T-helper 17 cell (primary cell): ENCODE data around the gene SH3D19. TPM values are rescaled to one million over a fixed set of nuclear protein-coding genes. Genes with fewer than 3 reads are reported as not detected.

ENCODE experiments used
- ATAC-seq: fragments of 150-1000 bp; cut with Tn5 transposase; 2 replicates; pipeline ENCODE4 v1.10.0; 2021; ENCODE audit warnings: mild to moderate bottlenecking, moderate library complexity
- DNase-seq, 3 donors: peaks; one replicate each; pipeline versions ENCODE4 v3.0.0 to v3.0.0-alpha.2; 2020 to 2021
- H3K9me3 ChIP-seq: one replicate; pipeline ENCODE4 v1.7.0; 2013; ENCODE audit warnings: low read length, mild to moderate bottlenecking; ENCODE audit not compliant: control insufficient read depth, poor library complexity, severe bottlenecking
- H3K27ac Mint-ChIP-seq: one replicate; pipeline ENCODE4 v1.8.0; 2022; ENCODE audit warnings: mild to moderate bottlenecking, moderate library complexity, mixed read lengths
- H3K27me3 Mint-ChIP-seq: one replicate; pipeline ENCODE4 v1.8.0; 2022; ENCODE audit warnings: mixed read lengths
- H3K36me3 Mint-ChIP-seq: one replicate; pipeline ENCODE4 v1.8.0; 2022; ENCODE audit warnings: low read depth, mixed read lengths
- H3K4me1 Mint-ChIP-seq: one replicate; pipeline ENCODE4 v1.8.0; 2022; ENCODE audit warnings: mild to moderate bottlenecking, mixed read lengths
- H3K4me3 Mint-ChIP-seq: one replicate; pipeline ENCODE4 v1.8.0; 2022; ENCODE audit warnings: mild to moderate bottlenecking, moderate library complexity, mixed read lengths
- total RNA-seq, 4 donors: library from RNA in 2 of 4; stranded (reverse) in 2 of 4; gene quantifications; one replicate each; pipeline ENCODE4 v1.2.3 and lab custom pipeline; 2022 to 2026

The SH3D19 gene
- total RNA-seq, 2 donors from 2014 or later = not detected

DNA sequence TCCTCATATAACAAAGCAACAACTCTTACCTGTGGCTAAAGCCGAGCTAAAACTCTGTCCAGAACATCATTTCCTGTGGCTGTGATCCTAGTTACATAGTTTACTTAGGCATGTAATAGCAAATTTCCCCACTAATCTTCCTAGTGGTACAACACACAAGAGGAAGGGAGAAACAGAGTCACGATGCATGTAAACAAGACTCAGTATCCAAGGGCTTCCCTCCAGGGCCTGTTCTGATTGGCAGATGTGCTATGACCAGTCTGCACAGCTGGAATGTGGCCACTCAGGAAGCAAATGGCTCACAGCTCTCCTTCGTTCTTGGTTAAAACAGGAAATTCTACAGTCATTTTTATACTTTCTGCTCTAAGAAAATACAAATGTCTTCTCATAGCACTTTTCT is 97.7 kb downstream of the SH3D19 start:
- ATAC-seq = no peak
- peaks cover 63% of the 10 kb centered on the region for H3K27me3 Mint-ChIP-seq
- H3K4me1 Mint-ChIP-seq = no peaks in the 10 kb centered on the region

GRCh38 chr4:151227172-151227571 is 98.2 kb downstream of the SH3D19 start:
- H3K27me3 Mint-ChIP-seq = peaks cover 59% of the 10 kb centered on the region
- no peak for ATAC-seq
- no peak overlapping the region for H3K4me3 Mint-ChIP-seq
- H3K9me3 ChIP-seq = no peaks in the 10 kb centered on the region
- no peaks in the 10 kb centered on the region for H3K4me1 Mint-ChIP-seq
- H3K27ac Mint-ChIP-seq = no peak overlapping the region
- no peaks in the 10 kb centered on the region for H3K36me3 Mint-ChIP-seq
- no peak for DNase-seq

More for the DNA sequence above, 97.7 kb downstream of the SH3D19 start:
- Mint-ChIP-seq H3K27ac (no peak overlapping the region), H3K4me3 (no peak overlapping the region), H3K36me3 (no peaks in the 10 kb centered on the region)
- DNase-seq = no peak
- H3K9me3 ChIP-seq = no peaks in the 10 kb centered on the region

DNA sequence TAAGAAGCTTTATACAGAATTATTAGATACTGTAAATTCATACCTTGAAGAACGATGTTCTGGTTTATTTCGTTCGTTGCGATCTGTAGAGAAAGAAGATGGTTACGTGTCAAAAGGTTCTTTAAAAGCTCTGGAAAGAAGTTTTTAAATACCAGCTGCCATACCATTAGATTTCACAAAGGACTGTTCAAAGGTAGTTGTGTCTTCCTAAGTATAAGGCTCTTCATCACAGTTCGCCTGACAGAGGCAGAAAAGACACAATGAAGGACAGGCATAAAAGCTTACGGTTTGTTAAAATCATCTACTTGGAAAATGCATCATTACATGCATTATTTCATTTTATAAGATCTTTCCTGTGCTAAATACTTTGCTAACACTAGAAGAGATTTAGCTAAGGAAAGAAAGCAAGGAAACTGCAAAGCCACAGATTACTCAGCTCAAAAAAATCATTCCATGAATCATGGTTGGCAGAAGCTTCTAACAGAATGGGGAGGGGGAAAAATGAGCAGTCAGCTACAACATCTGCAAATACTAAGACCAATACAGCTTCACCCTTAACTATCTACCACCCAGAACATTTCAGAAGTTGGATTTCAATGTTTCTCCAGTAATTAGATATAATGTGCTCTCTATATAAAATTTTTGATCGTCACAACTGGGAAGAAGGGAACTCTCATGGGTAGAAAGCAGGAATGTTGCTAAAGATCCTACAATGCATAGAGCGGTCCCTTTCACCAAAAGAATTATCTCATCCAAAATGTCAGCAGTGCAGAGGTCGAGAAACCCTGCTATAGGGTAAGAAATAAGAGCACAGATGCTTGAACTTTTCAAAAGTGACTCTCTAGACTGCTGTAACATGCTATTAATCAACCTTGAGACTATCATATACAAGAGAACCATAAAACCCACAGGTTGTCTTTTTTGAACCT is 99.1 kb downstream of the SH3D19 start:
- ATAC-seq (no peak), DNase-seq (no peak)
- H3K27ac Mint-ChIP-seq = no peak overlapping the region
- H3K36me3 Mint-ChIP-seq = no peaks in the 10 kb centered on the region
- no peaks in the 10 kb centered on the region for H3K4me1 Mint-ChIP-seq
- H3K4me3 Mint-ChIP-seq = no peak overlapping the region
- no peaks in the 10 kb centered on the region for H3K9me3 ChIP-seq
- peaks cover 52% of the 10 kb centered on the region for H3K27me3 Mint-ChIP-seq

GRCh38 chr4:151223465-151223864 is 101.9 kb downstream of the SH3D19 start:
- ATAC-seq (no peak), DNase-seq (no peak)
- Mint-ChIP-seq H3K4me3 (no peak overlapping the region), H3K27me3 (peaks cover 38% of the 10 kb centered on the region), H3K36me3 (no peaks in the 10 kb centered on the region), H3K27ac (no peak overlapping the region), H3K4me1 (no peaks in the 10 kb centered on the region)
- no peaks in the 10 kb centered on the region for H3K9me3 ChIP-seq

DNA sequence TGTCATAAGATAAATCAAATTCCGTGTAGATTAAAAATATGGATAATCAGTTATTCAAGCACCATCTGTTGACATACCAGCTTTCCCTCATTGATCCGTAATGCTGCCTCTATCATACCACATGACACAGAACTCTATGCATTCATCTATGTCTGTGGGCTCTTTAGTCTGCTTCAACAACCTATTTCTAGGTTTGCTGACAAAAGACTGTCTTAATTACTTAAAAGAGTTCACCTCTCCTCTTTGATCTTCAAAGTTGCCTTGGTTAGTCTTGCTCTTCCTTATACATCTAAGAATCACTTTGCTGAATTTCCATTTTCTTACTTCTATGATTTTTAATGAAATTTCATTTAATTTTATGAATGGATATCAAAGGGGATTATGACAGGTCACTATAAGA is 105.5 kb downstream of the SH3D19 start:
- H3K9me3 ChIP-seq = no peaks in the 10 kb centered on the region
- H3K4me1 Mint-ChIP-seq = no peaks in the 10 kb centered on the region
- no peak for DNase-seq
- H3K36me3 Mint-ChIP-seq = no peaks in the 10 kb centered on the region
- ATAC-seq = no peak
- no peak overlapping the region for H3K4me3 Mint-ChIP-seq
- H3K27me3 Mint-ChIP-seq = peaks cover 20% of the 10 kb centered on the region
- no peak overlapping the region for H3K27ac Mint-ChIP-seq

DNA sequence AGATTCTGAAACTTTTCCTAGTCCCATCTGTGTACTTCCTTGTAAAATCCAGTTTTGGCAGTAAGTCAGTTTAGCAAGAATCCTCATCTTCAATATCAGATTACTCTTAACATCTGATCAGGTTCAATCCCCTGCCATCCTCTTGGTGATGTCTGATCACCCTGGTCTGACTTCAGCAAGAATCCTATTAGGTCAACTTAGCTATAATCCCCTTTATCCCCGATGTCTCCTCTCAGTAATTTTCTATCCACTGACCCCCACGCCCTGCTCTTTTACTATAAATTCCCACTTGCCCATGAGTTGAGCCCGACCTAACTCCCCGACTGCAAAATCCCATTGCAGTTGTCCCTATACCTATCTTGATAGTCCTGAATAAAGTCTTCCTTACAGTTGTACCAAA is 106.3 kb downstream of the SH3D19 start:
- no peak for DNase-seq
- Mint-ChIP-seq H3K4me1 (no peaks in the 10 kb centered on the region), H3K36me3 (no peaks in the 10 kb centered on the region), H3K4me3 (no peak overlapping the region), H3K27me3 (peaks cover 16% of the 10 kb centered on the region), H3K27ac (no peak overlapping the region)
- no peak for ATAC-seq
- no peaks in the 10 kb centered on the region for H3K9me3 ChIP-seq

DNA sequence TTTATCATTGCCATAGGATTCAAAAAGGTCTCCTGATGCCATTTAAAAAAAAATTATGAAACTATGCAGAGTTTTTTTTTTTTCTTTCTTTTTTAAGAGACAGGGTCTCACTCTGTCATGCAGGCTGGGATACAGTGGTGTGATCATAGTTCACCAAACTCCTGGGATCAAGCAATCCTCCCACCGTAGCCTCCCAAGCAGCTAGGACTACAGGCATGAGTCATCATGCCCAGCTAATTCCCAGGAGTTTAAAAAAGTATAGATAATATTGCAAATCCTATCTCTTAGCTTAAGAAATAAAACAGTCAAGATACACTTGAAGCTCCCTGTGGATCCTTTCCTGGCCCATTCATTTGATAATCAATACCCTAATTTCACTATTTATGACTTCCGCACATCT is 107.1 kb downstream of the SH3D19 start:
- H3K9me3 ChIP-seq = no peaks in the 10 kb centered on the region
- peaks cover 8% of the 10 kb centered on the region for H3K27me3 Mint-ChIP-seq
- DNase-seq = no peak
- no peak overlapping the region for H3K4me3 Mint-ChIP-seq
- no peak for ATAC-seq
- H3K4me1 Mint-ChIP-seq = no peaks in the 10 kb centered on the region
- no peak overlapping the region for H3K27ac Mint-ChIP-seq
- no peaks in the 10 kb centered on the region for H3K36me3 Mint-ChIP-seq

DNA sequence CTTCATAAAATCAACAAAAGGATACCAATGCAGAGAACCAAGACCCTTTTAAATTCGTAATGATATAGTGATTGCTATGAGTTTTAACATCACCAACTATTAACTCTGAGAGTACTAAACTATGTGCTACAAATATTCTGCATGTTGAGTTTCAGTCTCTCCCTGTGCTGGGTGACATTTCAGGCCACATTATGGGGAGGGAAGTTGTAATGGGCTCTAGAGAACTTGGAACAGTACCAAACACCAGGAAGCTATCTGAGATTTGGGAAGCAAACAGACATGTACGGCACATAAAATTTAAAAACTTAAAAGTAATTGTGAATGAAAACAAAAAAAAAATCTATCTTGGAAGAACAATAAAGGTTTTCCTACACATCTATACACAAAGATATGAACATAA is 108.1 kb downstream of the SH3D19 start:
- DNase-seq (no peak), ATAC-seq (no peak)
- Mint-ChIP-seq H3K4me1 (no peaks in the 10 kb centered on the region), H3K27ac (no peak overlapping the region), H3K36me3 (peaks cover 2% of the 10 kb centered on the region), H3K27me3 (no peaks in the 10 kb centered on the region), H3K4me3 (no peak overlapping the region)
- H3K9me3 ChIP-seq = no peaks in the 10 kb centered on the region

- H3K9me3 ChIP-seq = no peaks in the 10 kb centered on the region
- Mint-ChIP-seq H3K27ac (no peak overlapping the region), H3K4me1 (peaks cover 2% of the 10 kb centered on the region), H3K4me3 (no peak overlapping the region), H3K36me3 (peaks cover 2% of the 10 kb centered on the region), H3K27me3 (no peaks in the 10 kb centered on the region)
- no peak for DNase-seq
- no peak for ATAC-seq
These were observed 110.1 kb downstream of the SH3D19 start for GRCh38 chr4:151215295-151215694.

- Mint-ChIP-seq H3K4me3 (no peak overlapping the region), H3K27me3 (no peaks in the 10 kb centered on the region), H3K36me3 (no peaks in the 10 kb centered on the region), H3K4me1 (peaks cover 2% of the 10 kb centered on the region), H3K27ac (no peak overlapping the region)
- no peaks in the 10 kb centered on the region for H3K9me3 ChIP-seq
- no peak for DNase-seq
- no peak for ATAC-seq
These were observed 117.5 kb downstream of the SH3D19 start for GRCh38 chr4:151207868-151208267.

GRCh38 chr4:151207186-151207585 is 118.2 kb downstream of the SH3D19 start:
- H3K27me3 Mint-ChIP-seq = no peaks in the 10 kb centered on the region

DNA sequence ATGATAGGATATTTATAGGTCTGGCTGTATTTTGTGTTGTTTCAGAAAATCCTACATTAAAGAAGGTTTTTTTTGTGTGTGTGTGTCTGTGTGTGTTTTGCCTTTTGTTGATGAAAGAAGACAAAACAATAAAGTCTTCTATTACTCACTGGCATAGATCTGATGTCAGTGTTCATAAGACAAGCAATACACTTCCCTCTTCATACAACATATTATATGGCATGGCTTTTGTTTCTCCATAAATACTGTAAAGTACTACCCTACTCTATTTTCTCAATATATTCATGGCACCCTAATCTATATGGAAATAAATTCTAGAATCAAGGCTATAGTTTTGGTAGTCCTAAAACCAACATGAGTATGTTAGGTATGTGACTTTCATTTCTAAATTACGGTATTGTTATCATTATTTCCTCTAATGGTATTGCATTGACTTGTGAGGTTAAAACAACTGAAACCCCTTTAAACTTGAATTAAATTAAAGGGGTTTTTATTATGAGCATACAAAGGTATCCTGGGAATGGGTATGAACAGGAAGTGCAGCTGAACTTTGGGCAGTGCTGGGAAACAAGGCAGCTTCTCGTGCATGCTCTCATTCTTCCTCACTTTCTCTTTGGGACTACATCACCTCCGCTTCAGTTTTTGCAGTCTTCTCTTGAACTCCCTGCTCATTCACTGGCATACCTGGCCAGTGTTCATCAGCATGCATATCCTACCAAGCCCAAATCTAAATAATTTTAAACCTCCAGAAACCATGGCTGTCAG is 119.0 kb downstream of the SH3D19 start:
- no peaks in the 10 kb centered on the region for H3K9me3 ChIP-seq
- DNase-seq (no peak), ATAC-seq (no peak)
- Mint-ChIP-seq H3K27me3 (no peaks in the 10 kb centered on the region), H3K4me3 (no peak overlapping the region), H3K36me3 (no peaks in the 10 kb centered on the region), H3K4me1 (peaks cover 2% of the 10 kb centered on the region), H3K27ac (no peak overlapping the region)

More at GRCh38 chr4:151207186-151207585, 118.2 kb downstream of the SH3D19 start:
- peaks cover 4% of the 10 kb centered on the region for H3K4me1 Mint-ChIP-seq
- no peak overlapping the region for H3K27ac Mint-ChIP-seq
- H3K9me3 ChIP-seq = no peaks in the 10 kb centered on the region
- no peak overlapping the region for H3K4me3 Mint-ChIP-seq
- ATAC-seq (no peak), DNase-seq (no peak)
- no peaks in the 10 kb centered on the region for H3K36me3 Mint-ChIP-seq

GRCh38 chr4:151205722-151206121 is 119.7 kb downstream of the SH3D19 start:
- H3K27ac Mint-ChIP-seq = no peak overlapping the region
- no peak for DNase-seq
- no peaks in the 10 kb centered on the region for H3K9me3 ChIP-seq
- ATAC-seq = no peak
- peaks cover 2% of the 10 kb centered on the region for H3K4me1 Mint-ChIP-seq
- no peak overlapping the region for H3K4me3 Mint-ChIP-seq
- H3K27me3 Mint-ChIP-seq = no peaks in the 10 kb centered on the region
- H3K36me3 Mint-ChIP-seq = no peaks in the 10 kb centered on the region
